NOMO-1 treated with DMSO at 0.1 percent for 48 hours (cell line): ENCODE data around the gene FAM50A.

Experiments used
- DNase-seq: peaks from one replicate; lab custom pipeline; 2025; ENCODE audit not compliant: unreplicated experiment; lab: John Stamatoyannopoulos, UW

FAM50A gene

GRCh38 chrX:154437971-154438893 is 5.7 kb upstream of the FAM50A start:
- DNase-seq = no peak

- no peak for DNase-seq
Observed at GRCh38 chrX:154439841-154440240, 4.1 kb upstream of the FAM50A start.

- no peak for DNase-seq
Observed at GRCh38 chrX:154440623-154441357, 3.2 kb upstream of the FAM50A start.

DNA sequence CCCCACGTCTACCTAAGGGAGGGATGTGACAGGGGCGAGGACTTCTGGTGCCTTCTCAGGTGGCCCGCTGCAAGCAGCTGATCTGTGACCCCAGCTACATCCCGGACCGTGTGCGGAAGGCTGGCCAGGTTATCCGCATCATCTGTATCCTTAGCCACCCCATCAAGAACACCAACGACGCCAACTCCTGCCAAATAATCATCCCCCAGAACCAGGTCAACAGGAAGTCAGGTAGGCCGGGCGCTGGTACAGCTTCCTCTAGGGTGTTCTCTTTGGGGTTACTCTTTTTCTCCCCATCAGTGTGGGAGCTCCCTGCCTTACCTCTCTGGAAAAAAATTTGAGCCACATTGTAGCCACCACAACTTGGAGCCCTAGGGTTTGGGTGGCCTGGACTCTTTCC is 2.4 kb upstream of the FAM50A start:
- DNase-seq = no peak

GRCh38 chrX:154441984-154442707 is 1.8 kb upstream of the FAM50A start:
- DNase-seq = no peak

DNA sequence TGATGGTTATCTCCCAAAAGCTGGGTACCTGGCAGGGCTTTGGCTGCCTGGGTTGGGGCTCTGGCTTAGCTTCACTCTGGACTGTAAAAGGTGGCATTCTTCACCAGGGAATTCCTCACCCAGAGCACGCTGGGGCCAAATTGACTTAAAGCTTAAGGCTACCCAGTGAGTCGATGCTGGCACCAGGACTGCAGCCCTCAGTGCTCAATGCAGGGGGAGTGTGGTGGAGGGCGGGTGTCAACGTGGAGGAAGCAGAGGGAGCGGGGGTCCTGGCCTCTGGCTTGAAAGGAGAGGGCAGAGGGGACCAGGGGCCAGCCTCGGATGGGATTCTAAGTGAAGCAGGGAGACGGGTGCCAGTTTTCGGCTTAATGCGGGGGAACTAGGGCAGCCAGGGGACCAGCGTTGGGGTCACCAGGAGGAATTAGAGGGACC is 446 bp upstream of the FAM50A start:
- DNase-seq = no peak

- no peak for DNase-seq
Observed at GRCh38 chrX:154444755-154445246, 860 bp downstream of the FAM50A start.

GRCh38 chrX:154445776-154446175 is 1.8 kb downstream of the FAM50A start:
- DNase-seq = no peak

- DNase-seq = no peak
Observed at GRCh38 chrX:154446430-154446829, 2.5 kb downstream of the FAM50A start.

DNA sequence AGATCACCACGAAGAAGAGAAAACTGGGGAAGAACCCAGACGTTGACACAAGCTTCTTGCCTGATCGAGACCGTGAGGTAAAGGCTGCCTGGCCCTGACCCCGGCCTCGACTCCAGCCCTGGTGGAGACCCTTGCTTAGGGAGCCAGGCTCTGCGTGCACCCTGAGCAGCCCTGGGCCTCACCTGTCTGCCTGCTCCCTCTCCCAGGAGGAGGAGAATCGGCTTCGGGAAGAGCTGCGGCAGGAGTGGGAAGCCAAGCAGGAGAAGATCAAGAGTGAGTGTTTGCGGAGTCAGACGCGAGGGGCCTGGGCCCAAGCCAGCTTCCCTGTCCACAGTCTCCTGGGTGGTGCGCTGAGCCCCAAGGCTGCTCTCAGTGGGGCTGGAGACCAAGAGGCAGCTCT is 4.5 kb downstream of the FAM50A start:
- DNase-seq = no peak

- DNase-seq = no peak
Observed at GRCh38 chrX:154449618-154450017, 5.7 kb downstream of the FAM50A start.

DNA sequence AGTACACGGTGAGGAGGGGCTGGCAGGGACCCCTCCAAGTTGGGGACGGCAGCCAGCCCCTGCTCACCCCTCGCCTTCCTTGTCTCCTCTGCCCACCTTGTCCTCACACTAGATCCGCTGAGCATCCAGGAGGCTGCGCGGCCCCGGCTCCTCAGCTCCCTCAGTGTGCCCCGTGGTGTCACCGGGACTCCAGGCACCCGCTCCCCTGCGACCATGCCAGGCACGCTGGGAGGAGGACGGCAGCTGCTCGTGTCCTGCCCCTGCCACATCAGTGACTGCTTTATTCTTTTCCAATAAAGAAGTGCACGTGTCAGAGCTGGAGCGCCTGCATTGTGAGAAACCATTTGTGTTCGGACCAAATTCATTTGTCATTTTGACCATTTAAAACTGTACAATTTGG is 6.4 kb downstream of the FAM50A start:
- no peak for DNase-seq

- DNase-seq = no peak
Observed at GRCh38 chrX:154452823-154453222, 8.9 kb downstream of the FAM50A start.

GRCh38 chrX:154457491-154458115 is 13.7 kb downstream of the FAM50A start:
- no peak for DNase-seq

- no peak for DNase-seq
Observed at GRCh38 chrX:154458116-154458953, 14.4 kb downstream of the FAM50A start, which contains the start of gene PLXNA3. Gene PLXNA3, plus strand, starts transcription at chrX:154458281. Its CDS starts 1,903 bp downstream, at chrX:154460184.

GRCh38 chrX:154458954-154459778 is 15.2 kb downstream of the FAM50A start:
- DNase-seq = no peak

GRCh38 chrX:154459832-154460231 is 15.9 kb downstream of the FAM50A start:
- DNase-seq = no peak

DNA sequence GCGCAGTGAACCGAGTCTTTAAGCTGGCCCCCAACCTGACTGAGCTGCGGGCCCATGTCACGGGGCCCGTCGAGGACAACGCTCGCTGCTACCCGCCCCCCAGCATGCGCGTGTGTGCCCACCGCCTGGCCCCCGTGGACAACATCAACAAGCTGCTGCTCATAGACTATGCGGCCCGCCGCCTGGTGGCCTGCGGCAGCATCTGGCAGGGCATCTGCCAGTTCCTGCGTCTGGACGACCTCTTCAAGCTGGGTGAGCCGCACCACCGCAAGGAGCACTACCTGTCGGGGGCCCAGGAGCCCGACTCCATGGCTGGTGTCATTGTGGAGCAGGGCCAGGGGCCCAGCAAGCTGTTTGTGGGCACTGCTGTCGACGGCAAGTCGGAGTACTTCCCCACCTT is 16.4 kb downstream of the FAM50A start:
- no peak for DNase-seq

GRCh38 chrX:154462396-154462795 is 18.5 kb downstream of the FAM50A start:
- no peak for DNase-seq
